Kidney epithelial cell (primary cell): ENCODE results near the gene IGFALS. TPM values are rescaled to one million over a fixed set of nuclear protein-coding genes. Genes with fewer than 3 reads are reported as not detected.

ENCODE experiments used
- DNase-seq: peaks from one replicate; pipeline ENCODE4 v3.0.0-alpha.2; 2010; ENCODE audit warnings: low read depth
- H3K27me3 ChIP-seq: 2 replicates; pipeline ENCODE4 v1.6.0; 2011; ENCODE audit warnings: low read length; ENCODE audit not compliant: control insufficient read depth, insufficient read depth
- H3K36me3 ChIP-seq: 2 replicates; pipeline ENCODE4 v1.5.1; 2011; ENCODE audit warnings: low read length; ENCODE audit not compliant: control insufficient read depth, insufficient read depth
- H3K4me3 ChIP-seq: 2 replicates; pipeline ENCODE4 v1.5.1; 2011; ENCODE audit warnings: low read depth, mild to moderate bottlenecking, control low read depth, low read length
- total RNA-seq: library from RNA; depleted of rRNA; stranded (reverse); fragments of >200 nt; gene quantifications from 2 replicates; pipeline ENCODE4 v1.2.3, GENCODE V29; 2015
- TF ChIP-seq, protein P1 (sequence below): IDR thresholded peaks from 2 replicates; pipeline ENCODE4 v1.5.1; 2011; ENCODE audit warnings: mild to moderate bottlenecking, moderate library complexity, low read length, control low read depth, inconsistent platforms; ENCODE audit not compliant: insufficient read depth, poor library complexity, severe bottlenecking

The IGFALS gene
- total RNA-seq, 1 donor from 2014 or later = not detected

- TF ChIP-seq, protein P1, sequence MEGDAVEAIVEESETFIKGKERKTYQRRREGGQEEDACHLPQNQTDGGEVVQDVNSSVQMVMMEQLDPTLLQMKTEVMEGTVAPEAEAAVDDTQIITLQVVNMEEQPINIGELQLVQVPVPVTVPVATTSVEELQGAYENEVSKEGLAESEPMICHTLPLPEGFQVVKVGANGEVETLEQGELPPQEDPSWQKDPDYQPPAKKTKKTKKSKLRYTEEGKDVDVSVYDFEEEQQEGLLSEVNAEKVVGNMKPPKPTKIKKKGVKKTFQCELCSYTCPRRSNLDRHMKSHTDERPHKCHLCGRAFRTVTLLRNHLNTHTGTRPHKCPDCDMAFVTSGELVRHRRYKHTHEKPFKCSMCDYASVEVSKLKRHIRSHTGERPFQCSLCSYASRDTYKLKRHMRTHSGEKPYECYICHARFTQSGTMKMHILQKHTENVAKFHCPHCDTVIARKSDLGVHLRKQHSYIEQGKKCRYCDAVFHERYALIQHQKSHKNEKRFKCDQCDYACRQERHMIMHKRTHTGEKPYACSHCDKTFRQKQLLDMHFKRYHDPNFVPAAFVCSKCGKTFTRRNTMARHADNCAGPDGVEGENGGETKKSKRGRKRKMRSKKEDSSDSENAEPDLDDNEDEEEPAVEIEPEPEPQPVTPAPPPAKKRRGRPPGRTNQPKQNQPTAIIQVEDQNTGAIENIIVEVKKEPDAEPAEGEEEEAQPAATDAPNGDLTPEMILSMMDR = no peak
- no peak overlapping the region for H3K4me3 ChIP-seq
- H3K36me3 ChIP-seq = peaks cover 2% of the 10 kb centered on the region
- no peak for DNase-seq
- H3K27me3 ChIP-seq = no peaks in the 10 kb centered on the region
Observed at GRCh38 chr16:1766231-1766630, 27.3 kb downstream of the IGFALS start.

DNA sequence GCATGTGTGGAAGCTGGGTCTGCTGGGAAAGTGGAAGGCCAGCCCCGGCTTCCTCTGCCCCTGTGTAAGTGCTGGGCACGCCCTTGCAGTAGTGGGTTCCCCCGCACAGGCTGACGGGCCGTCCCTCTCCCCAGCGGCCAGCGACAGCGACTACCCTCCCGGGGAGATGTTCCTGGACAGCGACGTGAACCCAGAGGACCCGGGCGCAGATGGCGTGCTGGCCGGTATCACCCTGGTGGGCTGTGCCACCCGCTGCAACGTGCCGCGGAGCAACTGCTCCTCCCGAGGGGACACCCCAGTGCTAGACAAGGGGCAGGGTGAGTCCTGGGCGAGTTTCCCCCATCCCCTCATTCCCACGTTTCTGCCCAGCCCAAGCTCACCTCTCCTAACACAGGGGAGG, 27.7 kb downstream of the IGFALS start:
- TF ChIP-seq, protein P1 = no peak
- no peak for DNase-seq
- Histone ChIP-seq H3K27me3 (no peaks in the 10 kb centered on the region), H3K4me3 (no peak overlapping the region), H3K36me3 (peaks cover 2% of the 10 kb centered on the region)

DNA sequence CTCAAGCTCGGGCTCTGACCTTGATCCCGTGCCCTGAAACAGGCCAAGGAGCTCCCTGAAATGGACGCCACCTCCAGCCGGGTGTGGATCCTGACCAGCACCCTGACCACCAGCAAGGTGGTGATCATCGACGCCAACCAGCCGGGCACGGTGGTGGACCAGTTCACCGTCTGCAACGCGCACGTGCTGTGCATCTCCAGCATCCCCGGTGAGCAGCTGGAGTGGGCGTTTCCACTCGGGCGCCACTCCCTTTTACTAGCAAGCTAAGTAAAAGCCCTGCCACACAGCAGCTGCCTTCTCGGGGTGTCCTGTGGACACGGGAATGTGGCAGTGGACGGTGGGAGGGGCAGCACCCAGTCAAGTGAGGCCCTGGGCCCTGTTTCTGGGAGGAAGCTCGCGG, 28.5 kb downstream of the IGFALS start:
- DNase-seq = no peak
- TF ChIP-seq, protein P1 = no peak
- no peaks in the 10 kb centered on the region for H3K27me3 ChIP-seq
- no peak overlapping the region for H3K4me3 ChIP-seq
- H3K36me3 ChIP-seq = peaks cover 2% of the 10 kb centered on the region

- no peak for DNase-seq
Observed at GRCh38 chr16:1763521-1764511, 29.7 kb downstream of the IGFALS start.

GRCh38 chr16:1762879-1763520, 30.5 kb downstream of the IGFALS start:
- TF ChIP-seq, protein P1 = no peak
- Histone ChIP-seq H3K27me3 (no peaks in the 10 kb centered on the region), H3K36me3 (peaks cover 2% of the 10 kb centered on the region), H3K4me3 (no peak overlapping the region)
- DNase-seq = no peak

More at GRCh38 chr16:1763521-1764511, 29.7 kb downstream of the IGFALS start:
- no peak overlapping the region for H3K4me3 ChIP-seq
- TF ChIP-seq, protein P1 = peak; percentile 75
- H3K27me3 ChIP-seq = no peaks in the 10 kb centered on the region
- peaks cover 2% of the 10 kb centered on the region for H3K36me3 ChIP-seq
